Esophagus muscularis mucosa (tissue), 4 donors: Measurements from ENCODE around the gene GPC6.

Experiments used
- CTCF ChIP-seq, 3 experiments: fragments of 200-600 bp in 2 of 3; fragments of 450-650 bp in 1 of 3; sonication (generic) in 2 of 3; IDR thresholded peaks; one replicate each; pipeline ENCODE4 v1.5.1; 2017 to 2019; ENCODE audit warnings: antibody characterized with exemption in 3 of 3, mild to moderate bottlenecking in 2 of 3, moderate library complexity in 1 of 3
- EP300 ChIP-seq: sonication (generic); formaldehyde crosslinking; IDR thresholded peaks from one replicate; pipeline ENCODE4 v1.6.1; 2017; ENCODE audit warnings: antibody characterized with exemption
- POLR2A ChIP-seq: fragments of 450-650 bp; IDR thresholded peaks from one replicate; pipeline ENCODE4 v1.6.1; 2017; ENCODE audit warnings: antibody characterized with exemption, moderate library complexity, mild to moderate bottlenecking, low read depth
- POLR2AphosphoS5 ChIP-seq, 2 donors: sonication (generic); formaldehyde crosslinking; IDR thresholded peaks; one replicate each; pipeline ENCODE4 v1.6.1; 2017; ENCODE audit warnings: antibody characterized with exemption in 2 of 2

DNA sequence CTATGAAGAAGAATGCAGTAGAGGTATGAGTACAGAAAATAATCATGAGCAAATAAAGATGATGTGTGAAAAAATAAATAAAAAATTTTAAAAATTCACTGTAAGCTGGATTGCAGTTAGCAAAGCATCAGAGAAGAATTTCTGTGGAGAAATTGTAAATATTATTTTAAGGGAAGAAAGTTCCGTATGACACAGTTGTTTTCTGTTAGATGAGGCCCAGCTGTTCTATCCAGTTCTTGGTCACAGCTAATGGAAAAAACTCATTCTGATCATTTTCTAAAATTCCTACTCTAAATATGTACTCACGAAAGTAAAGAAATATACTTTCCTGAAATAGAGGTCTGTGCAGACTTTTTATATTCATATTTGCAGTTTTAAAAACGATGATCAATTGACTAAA lies 674.1 kb downstream of the GPC6 start:
- TF ChIP-seq CTCF (IDR thresholded peaks at IDR 0.05) (no peak), EP300 (no peak), POLR2A (no peak), POLR2AphosphoS5 (IDR thresholded peaks at IDR 0.05) (no peak)
